Dermis blood vessel endothelial cell (primary cell): ENCODE measurements around the gene UFD1. TPM values are rescaled to one million over a fixed set of nuclear protein-coding genes. Genes with fewer than 3 reads are reported as not detected.

Experiments used
- DNase-seq: peaks from one replicate; pipeline ENCODE4 v3.0.0; 2010
- total RNA-seq: library from RNA; depleted of rRNA; stranded (reverse); fragments of >200 nt; gene quantifications from 2 replicates; pipeline ENCODE4 v1.2.3, GENCODE V29; 2014

The UFD1 gene
- total RNA-seq, 1 donor from 2014 or later, result 147 TPM

GRCh38 chr22:19467912-19468311 is 11.1 kb downstream of the UFD1 start:
- no peak for DNase-seq

GRCh38 chr22:19466848-19467752 is 11.9 kb downstream of the UFD1 start:
- DNase-seq, result no peak

GRCh38 chr22:19466126-19466716 is 12.8 kb downstream of the UFD1 start:
- DNase-seq, result no peak

GRCh38 chr22:19464975-19465374 is 14.0 kb downstream of the UFD1 start:
- DNase-seq, result no peak

GRCh38 chr22:19464546-19464945 is 14.4 kb downstream of the UFD1 start:
- DNase-seq, result no peak

GRCh38 chr22:19463491-19464469 is 15.2 kb downstream of the UFD1 start:
- DNase-seq, result no peak

- DNase-seq, result no peak
Measured at GRCh38 chr22:19463008-19463407, 16.0 kb downstream of the UFD1 start.

GRCh38 chr22:19461506-19461905 is 17.5 kb downstream of the UFD1 start:
- no peak for DNase-seq

- DNase-seq, result no peak
Measured at GRCh38 chr22:19460036-19460435, 19.0 kb downstream of the UFD1 start.

GRCh38 chr22:19457828-19458428 is 21.1 kb downstream of the UFD1 start:
- DNase-seq, result no peak

GRCh38 chr22:19456541-19456940 is 22.5 kb downstream of the UFD1 start:
- no peak for DNase-seq

- DNase-seq, result peak; percentile 51
Measured at GRCh38 chr22:19455585-19456370, 23.2 kb downstream of the UFD1 start.

GRCh38 chr22:19455033-19455432 is 24.0 kb downstream of the UFD1 start:
- no peak for DNase-seq

GRCh38 chr22:19454156-19454555 is 24.8 kb downstream of the UFD1 start:
- DNase-seq, result no peak

- DNase-seq, result no peak
Measured at GRCh38 chr22:19453718-19454117, 25.3 kb downstream of the UFD1 start.

GRCh38 chr22:19451570-19451969 is 27.4 kb downstream of the UFD1 start:
- DNase-seq, result no peak

GRCh38 chr22:19450363-19451175 is 28.4 kb downstream of the UFD1 start:
- DNase-seq, result no peak

GRCh38 chr22:19449422-19449767 is 29.6 kb downstream of the UFD1 start:
- no peak for DNase-seq

- DNase-seq, result no peak
Measured at GRCh38 chr22:19448739-19449421, 30.1 kb downstream of the UFD1 start.

GRCh38 chr22:19448076-19448607 is 30.9 kb downstream of the UFD1 start:
- peak; percentile 59 for DNase-seq
